Choroid plexus epithelial cell (primary cell): ENCODE measurements around the gene BRD8.

ENCODE experiments used
- DNase-seq: peaks from one replicate; pipeline ENCODE4 v3.0.0-alpha.2; 2010; ENCODE audit warnings: low read depth
- H3K4me3 ChIP-seq: 2 replicates; pipeline ENCODE4 v1.5.1; 2011; ENCODE audit warnings: low read depth, mild to moderate bottlenecking, control low read depth, low read length, moderate library complexity
- TF ChIP-seq, protein P1 (sequence below): conservative IDR thresholded peaks from 2 replicates; pipeline ENCODE4 v1.5.1; 2011; ENCODE audit warnings: low read depth, mild to moderate bottlenecking, control low read depth, inconsistent platforms, low read length, moderate library complexity

Gene BRD8

DNA sequence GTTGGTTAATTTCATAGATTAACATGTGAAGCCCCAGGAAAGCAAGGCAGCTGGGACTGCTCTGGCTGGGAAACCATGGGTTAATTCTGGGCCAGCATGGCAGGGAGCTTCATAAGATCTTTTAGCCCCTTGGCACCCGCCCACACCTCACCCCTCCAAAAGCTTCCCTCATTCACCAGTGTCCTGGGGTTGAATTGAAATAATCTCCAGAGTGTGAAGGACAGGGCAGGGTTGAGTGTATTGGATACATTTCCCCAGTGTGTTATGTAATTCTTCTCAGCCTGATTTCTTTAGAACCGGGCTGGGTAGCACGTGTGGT, 75.2 kb downstream of the BRD8 start:
- H3K4me3 ChIP-seq, result no peak overlapping the region
- TF ChIP-seq, protein P1, sequence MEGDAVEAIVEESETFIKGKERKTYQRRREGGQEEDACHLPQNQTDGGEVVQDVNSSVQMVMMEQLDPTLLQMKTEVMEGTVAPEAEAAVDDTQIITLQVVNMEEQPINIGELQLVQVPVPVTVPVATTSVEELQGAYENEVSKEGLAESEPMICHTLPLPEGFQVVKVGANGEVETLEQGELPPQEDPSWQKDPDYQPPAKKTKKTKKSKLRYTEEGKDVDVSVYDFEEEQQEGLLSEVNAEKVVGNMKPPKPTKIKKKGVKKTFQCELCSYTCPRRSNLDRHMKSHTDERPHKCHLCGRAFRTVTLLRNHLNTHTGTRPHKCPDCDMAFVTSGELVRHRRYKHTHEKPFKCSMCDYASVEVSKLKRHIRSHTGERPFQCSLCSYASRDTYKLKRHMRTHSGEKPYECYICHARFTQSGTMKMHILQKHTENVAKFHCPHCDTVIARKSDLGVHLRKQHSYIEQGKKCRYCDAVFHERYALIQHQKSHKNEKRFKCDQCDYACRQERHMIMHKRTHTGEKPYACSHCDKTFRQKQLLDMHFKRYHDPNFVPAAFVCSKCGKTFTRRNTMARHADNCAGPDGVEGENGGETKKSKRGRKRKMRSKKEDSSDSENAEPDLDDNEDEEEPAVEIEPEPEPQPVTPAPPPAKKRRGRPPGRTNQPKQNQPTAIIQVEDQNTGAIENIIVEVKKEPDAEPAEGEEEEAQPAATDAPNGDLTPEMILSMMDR, result no peak
- no peak for DNase-seq

GRCh38 chr5:138102454-138103318, 75.7 kb downstream of the BRD8 start:
- TF ChIP-seq, protein P1, result no peak
- no peak overlapping the region for H3K4me3 ChIP-seq
- DNase-seq, result no peak

- TF ChIP-seq, protein P1, result no peak
- no peak for DNase-seq
- no peak overlapping the region for H3K4me3 ChIP-seq
Observed at GRCh38 chr5:138096997-138097828, 81.2 kb downstream of the BRD8 start.

GRCh38 chr5:138096363-138096762, 82.1 kb downstream of the BRD8 start:
- H3K4me3 ChIP-seq, result no peak overlapping the region
- TF ChIP-seq, protein P1, result no peak
- peak; percentile 9 for DNase-seq

GRCh38 chr5:138095100-138095907, 83.1 kb downstream of the BRD8 start:
- TF ChIP-seq, protein P1, result no peak
- no peak overlapping the region for H3K4me3 ChIP-seq
- no peak for DNase-seq

- TF ChIP-seq, protein P1, result no peak
- DNase-seq, result no peak
- H3K4me3 ChIP-seq, result no peak overlapping the region
Observed at GRCh38 chr5:138093036-138093435, 85.4 kb downstream of the BRD8 start.
